Neural cell (in vitro differentiated cells): Measurements from ENCODE around the gene PGAP2.

ENCODE experiments used
- EP300 ChIP-seq: fragments of 450-650 bp; conservative IDR thresholded peaks from 2 replicates; pipeline ENCODE4 v1.6.1; 2014; ENCODE audit warnings: antibody characterized with exemption, mild to moderate bottlenecking, moderate library complexity; ENCODE audit not compliant: poor library complexity, severe bottlenecking
- EZH2 ChIP-seq: fragments of 200-600, 300-800 bp; shearing (Covaris generic), sonication (generic); IDR thresholded peaks from 2 replicates; pipeline ENCODE4 v1.6.1; 2014; ENCODE audit warnings: antibody characterized with exemption, low read length, borderline replicate concordance, mild to moderate bottlenecking; ENCODE audit not compliant: insufficient read depth, poor library complexity, severe bottlenecking
- MXI1 ChIP-seq: fragments of 450-650 bp; conservative IDR thresholded peaks from 2 replicates; pipeline ENCODE4 v1.6.1; 2014; ENCODE audit warnings: antibody characterized with exemption, mild to moderate bottlenecking; ENCODE audit not compliant: poor library complexity, severe bottlenecking
- POLR2AphosphoS5 ChIP-seq: IDR thresholded peaks from 2 replicates; pipeline ENCODE4 v1.6.1; 2012
- RAD21 ChIP-seq: fragments of 450-650 bp; conservative IDR thresholded peaks from 2 replicates; pipeline ENCODE4 v1.6.1; 2014; ENCODE audit warnings: antibody characterized with exemption, mild to moderate bottlenecking, moderate library complexity
- SMC3 ChIP-seq: fragments of 450-650 bp; conservative IDR thresholded peaks from 2 replicates; pipeline ENCODE4 v1.6.1; 2014; ENCODE audit warnings: antibody characterized with exemption, mild to moderate bottlenecking, moderate library complexity; ENCODE audit not compliant: poor library complexity
- TF ChIP-seq, protein P1 (sequence below): fragments of 450-650 bp; IDR thresholded peaks from 2 replicates; pipeline ENCODE4 v1.5.1; 2014; ENCODE audit warnings: antibody characterized with exemption, mild to moderate bottlenecking, moderate library complexity; ENCODE audit not compliant: poor library complexity, severe bottlenecking
- TF ChIP-seq, protein P2 (sequence below): IDR thresholded peaks from 2 replicates; pipeline ENCODE4 v1.6.1; 2012; ENCODE audit warnings: borderline replicate concordance

DNA sequence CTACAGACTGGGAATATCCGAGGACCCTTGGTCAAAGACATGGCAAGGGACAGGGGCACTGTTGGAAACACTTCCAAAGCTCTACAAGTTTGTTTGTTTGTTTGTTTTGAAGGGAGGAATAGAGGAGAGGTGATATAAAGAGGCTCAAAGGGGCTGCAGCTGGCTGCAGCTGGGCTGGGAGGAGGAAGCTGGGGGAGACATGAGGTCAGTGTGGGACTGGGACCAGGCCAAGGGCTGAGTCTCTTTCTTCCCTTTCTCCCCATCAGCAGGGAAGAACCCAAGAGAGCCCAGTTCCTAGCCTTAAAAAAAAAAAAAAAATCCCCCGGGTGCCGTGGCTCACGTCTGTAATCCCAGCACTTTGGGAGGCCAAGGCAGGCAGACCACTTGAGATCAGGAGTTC, 27.4 kb downstream of the PGAP2 start:
- TF ChIP-seq, protein P1, sequence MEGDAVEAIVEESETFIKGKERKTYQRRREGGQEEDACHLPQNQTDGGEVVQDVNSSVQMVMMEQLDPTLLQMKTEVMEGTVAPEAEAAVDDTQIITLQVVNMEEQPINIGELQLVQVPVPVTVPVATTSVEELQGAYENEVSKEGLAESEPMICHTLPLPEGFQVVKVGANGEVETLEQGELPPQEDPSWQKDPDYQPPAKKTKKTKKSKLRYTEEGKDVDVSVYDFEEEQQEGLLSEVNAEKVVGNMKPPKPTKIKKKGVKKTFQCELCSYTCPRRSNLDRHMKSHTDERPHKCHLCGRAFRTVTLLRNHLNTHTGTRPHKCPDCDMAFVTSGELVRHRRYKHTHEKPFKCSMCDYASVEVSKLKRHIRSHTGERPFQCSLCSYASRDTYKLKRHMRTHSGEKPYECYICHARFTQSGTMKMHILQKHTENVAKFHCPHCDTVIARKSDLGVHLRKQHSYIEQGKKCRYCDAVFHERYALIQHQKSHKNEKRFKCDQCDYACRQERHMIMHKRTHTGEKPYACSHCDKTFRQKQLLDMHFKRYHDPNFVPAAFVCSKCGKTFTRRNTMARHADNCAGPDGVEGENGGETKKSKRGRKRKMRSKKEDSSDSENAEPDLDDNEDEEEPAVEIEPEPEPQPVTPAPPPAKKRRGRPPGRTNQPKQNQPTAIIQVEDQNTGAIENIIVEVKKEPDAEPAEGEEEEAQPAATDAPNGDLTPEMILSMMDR = no peak
- TF ChIP-seq, protein P2, sequence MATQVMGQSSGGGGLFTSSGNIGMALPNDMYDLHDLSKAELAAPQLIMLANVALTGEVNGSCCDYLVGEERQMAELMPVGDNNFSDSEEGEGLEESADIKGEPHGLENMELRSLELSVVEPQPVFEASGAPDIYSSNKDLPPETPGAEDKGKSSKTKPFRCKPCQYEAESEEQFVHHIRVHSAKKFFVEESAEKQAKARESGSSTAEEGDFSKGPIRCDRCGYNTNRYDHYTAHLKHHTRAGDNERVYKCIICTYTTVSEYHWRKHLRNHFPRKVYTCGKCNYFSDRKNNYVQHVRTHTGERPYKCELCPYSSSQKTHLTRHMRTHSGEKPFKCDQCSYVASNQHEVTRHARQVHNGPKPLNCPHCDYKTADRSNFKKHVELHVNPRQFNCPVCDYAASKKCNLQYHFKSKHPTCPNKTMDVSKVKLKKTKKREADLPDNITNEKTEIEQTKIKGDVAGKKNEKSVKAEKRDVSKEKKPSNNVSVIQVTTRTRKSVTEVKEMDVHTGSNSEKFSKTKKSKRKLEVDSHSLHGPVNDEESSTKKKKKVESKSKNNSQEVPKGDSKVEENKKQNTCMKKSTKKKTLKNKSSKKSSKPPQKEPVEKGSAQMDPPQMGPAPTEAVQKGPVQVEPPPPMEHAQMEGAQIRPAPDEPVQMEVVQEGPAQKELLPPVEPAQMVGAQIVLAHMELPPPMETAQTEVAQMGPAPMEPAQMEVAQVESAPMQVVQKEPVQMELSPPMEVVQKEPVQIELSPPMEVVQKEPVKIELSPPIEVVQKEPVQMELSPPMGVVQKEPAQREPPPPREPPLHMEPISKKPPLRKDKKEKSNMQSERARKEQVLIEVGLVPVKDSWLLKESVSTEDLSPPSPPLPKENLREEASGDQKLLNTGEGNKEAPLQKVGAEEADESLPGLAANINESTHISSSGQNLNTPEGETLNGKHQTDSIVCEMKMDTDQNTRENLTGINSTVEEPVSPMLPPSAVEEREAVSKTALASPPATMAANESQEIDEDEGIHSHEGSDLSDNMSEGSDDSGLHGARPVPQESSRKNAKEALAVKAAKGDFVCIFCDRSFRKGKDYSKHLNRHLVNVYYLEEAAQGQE = no peak
- TF ChIP-seq SMC3 (no peak), EP300 (no peak), POLR2AphosphoS5 (no peak), EZH2 (no peak), MXI1 (no peak), RAD21 (no peak)
